ENCODE measurements around the gene CORO2B.

CORO2B gene

DNA sequence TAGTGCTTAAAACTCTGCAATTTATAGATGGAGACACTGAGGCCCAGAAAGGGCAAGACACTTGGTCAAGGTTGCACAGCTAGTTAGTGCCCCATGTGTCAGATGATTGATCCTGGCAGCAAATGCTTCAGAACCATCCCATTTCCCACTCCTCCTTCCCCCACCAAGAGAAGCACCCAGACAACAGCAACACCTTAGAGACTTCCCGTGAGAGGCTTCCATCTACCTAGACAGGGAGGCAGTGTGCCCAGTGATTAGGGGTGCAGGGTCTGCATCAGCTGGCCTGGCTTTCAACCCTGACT is 77.6 kb downstream of the CORO2B start:
- H3K4me3 ChIP-seq (ENCODE audit: low read depth in 1 of 2, low read length in 1 of 2), result no peak overlapping the region
- no peaks in the 10 kb centered on the region for H3K4me1 ChIP-seq (ENCODE audit: control insufficient read depth in 1 of 2, insufficient read depth in 1 of 2, low read depth in 1 of 2, low read length in 1 of 2)
- no peak overlapping the region for H3K27ac ChIP-seq
- H3K9me3 ChIP-seq, result no peaks in the 10 kb centered on the region
- no peaks in the 10 kb centered on the region for H3K36me3 ChIP-seq
- no peaks in the 10 kb centered on the region for H3K27me3 ChIP-seq
- TF ChIP-seq, protein P1, sequence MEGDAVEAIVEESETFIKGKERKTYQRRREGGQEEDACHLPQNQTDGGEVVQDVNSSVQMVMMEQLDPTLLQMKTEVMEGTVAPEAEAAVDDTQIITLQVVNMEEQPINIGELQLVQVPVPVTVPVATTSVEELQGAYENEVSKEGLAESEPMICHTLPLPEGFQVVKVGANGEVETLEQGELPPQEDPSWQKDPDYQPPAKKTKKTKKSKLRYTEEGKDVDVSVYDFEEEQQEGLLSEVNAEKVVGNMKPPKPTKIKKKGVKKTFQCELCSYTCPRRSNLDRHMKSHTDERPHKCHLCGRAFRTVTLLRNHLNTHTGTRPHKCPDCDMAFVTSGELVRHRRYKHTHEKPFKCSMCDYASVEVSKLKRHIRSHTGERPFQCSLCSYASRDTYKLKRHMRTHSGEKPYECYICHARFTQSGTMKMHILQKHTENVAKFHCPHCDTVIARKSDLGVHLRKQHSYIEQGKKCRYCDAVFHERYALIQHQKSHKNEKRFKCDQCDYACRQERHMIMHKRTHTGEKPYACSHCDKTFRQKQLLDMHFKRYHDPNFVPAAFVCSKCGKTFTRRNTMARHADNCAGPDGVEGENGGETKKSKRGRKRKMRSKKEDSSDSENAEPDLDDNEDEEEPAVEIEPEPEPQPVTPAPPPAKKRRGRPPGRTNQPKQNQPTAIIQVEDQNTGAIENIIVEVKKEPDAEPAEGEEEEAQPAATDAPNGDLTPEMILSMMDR (IDR thresholded peaks at IDR 0.05), result no peak

DNA sequence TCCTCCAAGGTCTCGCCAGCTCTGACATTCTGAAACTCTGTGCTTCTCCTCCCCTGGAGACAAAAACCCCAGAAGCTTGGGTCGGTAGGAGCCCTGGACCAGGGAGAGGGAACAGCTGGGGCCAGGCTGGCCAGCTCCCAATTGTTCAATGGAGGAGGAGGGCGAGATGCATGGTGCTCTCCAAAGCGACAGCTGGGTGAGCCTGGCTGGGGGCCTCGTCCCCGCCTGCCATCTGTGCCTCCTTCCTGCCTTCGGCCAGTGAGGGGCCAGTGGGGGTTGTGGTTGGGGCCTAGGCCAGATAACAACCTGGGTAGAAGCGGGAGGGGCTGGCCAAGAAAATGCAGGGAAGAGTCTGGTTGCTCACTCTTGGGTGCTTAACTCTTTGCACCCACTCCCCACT is 79.4 kb downstream of the CORO2B start:
- TF ChIP-seq, protein P1 (IDR thresholded peaks at IDR 0.05), result no peak
- Histone ChIP-seq H3K9me3 (no peaks in the 10 kb centered on the region), H3K27ac (no peak overlapping the region), H3K36me3 (no peaks in the 10 kb centered on the region), H3K4me3 (ENCODE audit: low read depth in 1 of 2, low read length in 1 of 2) (no peak overlapping the region), H3K4me1 (ENCODE audit: control insufficient read depth in 1 of 2, insufficient read depth in 1 of 2, low read depth in 1 of 2, low read length in 1 of 2) (peaks cover 0 to 5% of the 10 kb centered on the region in 2 experiments), H3K27me3 (no peaks in the 10 kb centered on the region)

DNA sequence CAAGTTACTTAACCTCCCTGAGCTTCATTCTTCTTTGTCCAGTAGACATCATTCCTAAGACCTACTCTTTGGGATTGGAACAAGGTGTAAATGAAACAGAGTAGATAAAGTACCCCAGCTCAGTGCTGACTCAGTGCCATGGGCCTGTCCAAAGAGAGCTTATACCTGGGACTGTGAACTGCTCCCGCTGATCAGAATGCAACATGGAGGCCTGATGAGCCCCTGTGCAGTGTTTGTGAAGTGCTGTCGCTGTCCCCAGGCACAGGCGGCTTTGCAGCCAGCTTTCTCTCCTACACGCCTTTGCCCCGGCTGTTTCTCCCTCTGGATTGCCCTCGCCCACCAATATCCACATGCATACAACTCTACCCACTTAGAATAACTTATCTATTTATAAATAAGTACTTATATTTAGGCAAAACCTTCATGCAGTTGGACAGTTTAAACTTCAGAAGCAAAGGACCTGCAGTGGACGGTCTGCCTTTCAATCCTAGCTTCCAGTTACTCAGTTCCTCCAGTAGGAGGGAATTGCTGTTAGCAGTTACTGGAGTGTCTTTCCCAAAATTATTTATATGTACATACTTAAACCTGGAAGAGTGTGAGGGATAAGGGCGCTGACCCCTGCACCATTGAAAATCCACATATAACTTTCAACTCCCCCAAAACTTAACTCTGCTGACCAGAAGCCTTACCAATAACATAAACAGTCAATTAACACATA is 80.0 kb downstream of the CORO2B start:
- Histone ChIP-seq H3K9me3 (no peaks in the 10 kb centered on the region), H3K36me3 (no peaks in the 10 kb centered on the region), H3K4me3 (ENCODE audit: low read depth in 1 of 2, low read length in 1 of 2) (no peak overlapping the region), H3K4me1 (ENCODE audit: control insufficient read depth in 1 of 2, insufficient read depth in 1 of 2, low read depth in 1 of 2, low read length in 1 of 2) (peaks cover 0 to 5% of the 10 kb centered on the region in 2 experiments), H3K27ac (no peak overlapping the region), H3K27me3 (no peaks in the 10 kb centered on the region)
- TF ChIP-seq, protein P1 (IDR thresholded peaks at IDR 0.05), result no peak

DNA sequence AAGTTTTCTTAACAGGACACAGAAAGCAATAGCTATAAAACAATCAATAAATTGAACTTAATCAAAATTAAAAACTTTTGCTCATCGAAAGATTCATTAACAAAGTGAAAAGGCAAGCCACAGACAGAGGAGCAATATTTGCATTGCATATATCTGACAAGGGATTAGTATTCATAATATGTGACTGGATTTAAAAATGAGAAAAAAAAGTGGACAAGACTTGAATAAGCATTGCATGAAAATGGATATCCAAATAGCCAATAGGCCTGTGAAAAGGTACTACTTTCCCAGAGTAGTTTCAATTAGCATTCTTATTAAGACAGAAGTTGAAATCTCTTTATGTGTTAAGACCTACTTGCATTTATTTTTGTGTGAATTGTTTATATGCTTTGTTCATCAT is 84.7 kb downstream of the CORO2B start:
- Histone ChIP-seq H3K9me3 (no peaks in the 10 kb centered on the region), H3K27me3 (no peaks in the 10 kb centered on the region), H3K4me3 (ENCODE audit: low read depth in 1 of 2, low read length in 1 of 2) (no peak overlapping the region), H3K36me3 (no peaks in the 10 kb centered on the region), H3K27ac (no peak overlapping the region), H3K4me1 (ENCODE audit: control insufficient read depth in 1 of 2, insufficient read depth in 1 of 2, low read depth in 1 of 2, low read length in 1 of 2) (peaks cover 23 to 29% of the 10 kb centered on the region in 2 experiments)
- TF ChIP-seq, protein P1 (IDR thresholded peaks at IDR 0.05), result no peak

DNA sequence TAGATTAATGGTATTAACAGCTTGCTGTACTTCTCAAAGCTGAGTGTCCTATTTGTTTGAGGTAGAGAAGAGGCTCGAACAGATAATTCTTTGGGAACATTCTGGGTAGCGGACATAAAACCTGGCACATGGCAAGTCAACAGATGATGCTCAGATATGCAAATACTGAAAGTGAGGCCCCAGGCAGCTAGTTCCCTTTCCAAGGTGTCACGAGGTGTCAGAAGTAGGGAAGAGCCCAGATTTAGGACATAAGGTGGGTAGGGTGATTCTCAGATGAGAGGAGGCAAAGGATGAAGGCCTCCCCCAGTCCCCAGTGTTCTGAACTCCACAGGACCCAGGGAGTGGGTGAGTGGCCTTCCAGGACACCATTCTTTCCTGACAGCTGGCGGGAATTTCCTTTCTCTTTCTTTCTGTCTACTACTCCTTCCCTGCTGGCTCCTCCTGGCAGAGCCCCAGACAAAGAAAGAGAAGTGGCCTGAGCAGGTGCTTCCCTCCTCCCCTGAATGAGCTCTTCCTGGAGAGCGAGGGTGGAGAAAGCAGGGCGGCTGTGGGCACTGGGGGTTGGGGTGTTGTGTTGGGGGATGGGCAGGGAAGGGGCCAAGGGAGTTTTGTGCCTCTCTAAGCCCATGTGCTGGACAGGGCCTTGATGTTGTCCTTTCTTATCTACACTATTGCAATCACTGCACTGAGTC is 87.5 kb downstream of the CORO2B start:
- Histone ChIP-seq H3K4me3 (ENCODE audit: low read depth in 1 of 2, low read length in 1 of 2) (no peak overlapping the region), H3K4me1 (ENCODE audit: control insufficient read depth in 1 of 2, insufficient read depth in 1 of 2, low read depth in 1 of 2, low read length in 1 of 2) (peaks cover 25 to 29% of the 10 kb centered on the region in 2 experiments), H3K36me3 (no peaks in the 10 kb centered on the region), H3K27me3 (no peaks in the 10 kb centered on the region), H3K27ac (peak overlapping the region; percentile 15), H3K9me3 (no peaks in the 10 kb centered on the region)
- TF ChIP-seq, protein P1 (IDR thresholded peaks at IDR 0.05), result no peak
